Anterior cingulate cortex (tissue), 58 donors: ENCODE data around the gene SHANK3.
A peak's percentile ranks its signal among the peaks of the same experiment; 100 is the strongest.
"Not testable (repeated sequence)": the region's sequence is repeated elsewhere in the genome, so short reads cannot be mapped to it uniquely, and the experiment has no call there.

Source experiments
- DNase-seq, 58 donors: peaks; one replicate each; lab custom pipeline; 2025; lab: John Stamatoyannopoulos, UW

Gene SHANK3

DNA sequence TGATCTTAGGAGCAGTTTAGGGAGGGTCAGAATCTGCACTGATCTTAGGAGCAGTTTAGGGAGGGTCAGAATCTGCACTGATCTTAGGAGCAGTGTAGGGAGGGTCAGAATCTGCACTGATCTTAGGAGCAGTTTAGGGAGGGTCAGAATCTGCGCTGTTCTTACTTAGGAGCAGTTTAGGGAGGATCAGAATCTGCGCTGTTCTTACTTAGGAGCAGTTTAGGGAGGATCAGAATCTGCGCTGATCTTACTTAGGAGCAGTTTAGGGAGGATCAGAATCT is 28.9 kb upstream of the SHANK3 start:
- DNase-seq = not testable (repeated sequence)

DNA sequence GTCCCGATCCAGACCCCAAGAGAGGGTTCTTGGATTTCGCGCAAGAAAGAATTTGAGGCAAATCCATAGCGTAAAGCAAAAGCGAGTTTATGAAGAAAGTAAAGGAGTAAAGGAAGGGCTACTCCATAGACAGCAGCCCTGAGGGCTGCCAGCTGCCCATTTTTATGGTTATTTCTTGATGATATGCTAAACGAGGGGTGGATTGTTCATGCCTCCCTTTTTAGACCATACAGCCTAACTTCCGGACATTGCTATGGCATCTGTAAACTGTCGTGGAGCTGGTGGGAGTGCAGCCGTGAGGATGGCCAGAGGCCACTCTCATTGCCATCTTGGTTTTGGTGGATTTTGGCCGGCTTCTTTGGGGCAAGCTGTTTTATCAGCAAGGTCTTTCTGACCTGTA is 19.4 kb upstream of the SHANK3 start:
- DNase-seq = no peak

- not testable (repeated sequence) for DNase-seq
Measured at GRCh38 chr22:50654664-50655063, 18.0 kb upstream of the SHANK3 start.

GRCh38 chr22:50656122-50657070 is 16.2 kb upstream of the SHANK3 start:
- DNase-seq = no peak

DNA sequence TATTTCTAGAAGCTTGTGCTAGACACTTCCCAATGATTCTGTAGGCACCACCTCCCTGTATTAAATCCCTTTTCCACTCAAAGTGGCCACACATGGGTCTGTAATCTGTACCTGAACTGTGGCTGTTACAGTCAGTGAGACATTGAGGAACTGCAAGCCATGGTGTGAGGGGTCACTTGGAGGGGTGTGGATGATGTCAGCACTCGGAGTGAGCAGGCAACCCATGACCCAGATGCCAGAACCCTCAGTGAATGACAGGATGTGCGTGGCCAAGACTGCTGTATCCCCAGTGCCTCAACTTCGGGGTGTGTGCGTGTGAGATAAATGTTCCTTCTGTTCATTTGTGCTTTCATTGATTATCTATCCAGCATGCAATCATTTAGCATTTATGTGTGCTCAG is 14.7 kb upstream of the SHANK3 start:
- DNase-seq = no peak

DNA sequence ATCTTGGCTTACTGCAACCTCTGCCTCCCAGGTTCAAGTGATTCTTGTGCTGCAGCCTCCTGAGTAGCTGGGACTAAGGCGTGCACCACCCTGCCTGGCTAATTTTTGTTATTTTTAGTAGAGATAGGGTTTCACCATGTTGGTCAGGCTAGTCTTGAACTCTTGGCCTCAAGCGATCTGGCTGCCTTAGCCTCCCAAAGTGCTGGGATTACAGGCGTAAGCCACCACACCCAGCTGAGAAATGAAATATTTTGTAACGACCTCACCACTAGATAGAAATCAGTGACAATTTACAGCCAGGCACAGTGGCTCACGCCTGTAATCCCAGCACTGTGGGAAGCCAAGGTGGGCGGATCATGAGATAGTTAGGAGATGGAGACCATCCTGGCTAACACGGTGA is 12.9 kb upstream of the SHANK3 start:
- DNase-seq = not testable (repeated sequence)

- DNase-seq = no peak
Measured at GRCh38 chr22:50660306-50660705, 12.3 kb upstream of the SHANK3 start.

DNA sequence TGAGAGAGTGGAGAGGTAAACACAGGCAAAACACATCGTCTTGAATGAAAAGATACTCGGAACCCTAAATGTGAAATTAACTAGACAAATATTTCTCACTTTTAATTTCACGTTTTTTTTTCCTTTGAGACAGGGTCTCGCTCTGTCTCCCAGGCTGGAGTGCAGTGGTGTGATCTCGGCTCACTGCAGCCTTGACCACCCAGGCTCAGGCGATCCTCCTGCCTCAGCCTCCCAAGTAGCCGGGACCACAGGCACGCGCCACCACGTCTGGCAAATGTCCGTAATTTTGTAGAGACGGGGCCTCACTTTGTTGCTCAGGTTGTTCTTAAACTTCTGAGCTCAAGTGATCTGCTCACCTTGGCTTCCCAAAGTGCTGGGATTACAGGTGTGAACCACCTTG is 7.4 kb upstream of the SHANK3 start:
- no peak for DNase-seq

GRCh38 chr22:50665738-50666137 is 6.9 kb upstream of the SHANK3 start:
- no peak for DNase-seq

DNA sequence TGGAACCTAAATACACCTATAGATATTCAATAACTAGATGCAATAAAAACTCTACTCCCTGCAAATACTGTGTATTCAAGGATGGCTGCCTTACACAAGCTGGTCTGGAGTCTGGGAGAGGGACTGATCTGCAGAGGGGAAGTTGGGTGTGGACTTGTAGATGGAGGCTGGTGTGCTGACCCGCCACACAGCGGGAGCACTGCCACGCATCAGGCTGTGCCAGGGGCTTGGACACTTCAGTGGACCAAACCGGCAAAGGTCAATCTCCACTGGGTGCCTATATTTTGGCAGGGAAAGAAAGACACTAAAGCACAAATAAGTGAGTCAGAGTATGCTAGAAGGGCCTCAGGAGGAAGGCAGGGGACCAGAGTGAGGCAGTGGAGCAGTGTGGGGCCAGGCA is 2.1 kb upstream of the SHANK3 start:
- no peak for DNase-seq

DNA sequence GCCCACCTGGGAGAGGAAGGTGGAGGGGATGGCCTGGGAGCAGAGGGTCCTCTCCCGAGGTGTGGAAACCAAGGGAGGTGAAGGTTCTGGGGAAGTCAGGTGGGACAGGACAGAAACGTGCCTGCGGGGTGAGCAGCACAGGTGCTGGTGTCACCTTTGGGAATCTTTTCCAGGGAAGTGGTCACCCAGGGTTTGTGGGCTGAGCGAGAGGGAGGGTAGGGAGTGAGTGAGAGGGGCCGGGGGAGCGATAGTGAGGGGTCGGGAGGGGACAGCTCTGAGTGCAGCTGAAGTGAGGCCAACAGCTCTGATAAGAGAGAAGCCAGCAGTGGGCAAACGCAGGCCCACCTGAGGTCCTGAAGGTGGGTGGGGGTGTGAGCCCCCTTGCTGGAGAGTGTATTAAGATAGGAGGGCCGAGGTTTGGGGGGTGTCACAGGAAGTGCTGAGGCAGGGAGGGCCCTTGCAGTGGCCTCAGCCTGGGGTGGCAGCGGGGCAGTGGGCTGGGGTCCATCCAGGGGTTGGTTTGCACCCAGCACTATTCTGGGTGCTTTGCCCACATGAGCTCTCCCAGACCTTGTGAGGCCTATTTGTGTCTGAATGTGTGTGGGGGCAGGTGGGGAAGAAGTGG is 1.6 kb upstream of the SHANK3 start:
- DNase-seq = no peak

GRCh38 chr22:50671641-50672040 is 982 bp upstream of the SHANK3 start:
- peak in 4 of 58 donors; percentile 9 to 47 (median 36) for DNase-seq

DNA sequence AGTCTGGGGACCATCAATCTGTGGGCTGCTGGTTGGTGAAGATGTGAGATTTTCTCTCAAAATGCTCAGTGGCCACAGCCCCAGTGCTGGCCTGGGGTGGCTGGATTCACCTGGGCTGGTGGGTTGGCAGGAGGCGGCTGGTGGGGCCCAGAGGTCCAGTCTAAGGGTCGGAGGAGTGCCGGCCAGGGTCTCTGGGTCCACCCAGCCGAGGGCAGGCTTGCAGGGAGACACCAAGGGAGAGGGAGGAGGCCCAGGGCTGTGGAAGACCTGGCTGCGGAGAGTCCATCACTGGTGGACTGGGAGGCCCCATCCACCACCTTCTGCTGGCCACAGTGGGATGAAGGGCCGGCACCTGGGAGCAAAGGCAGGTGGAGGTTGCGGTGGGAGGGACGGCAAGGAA is 582 bp upstream of the SHANK3 start:
- no peak for DNase-seq

DNA sequence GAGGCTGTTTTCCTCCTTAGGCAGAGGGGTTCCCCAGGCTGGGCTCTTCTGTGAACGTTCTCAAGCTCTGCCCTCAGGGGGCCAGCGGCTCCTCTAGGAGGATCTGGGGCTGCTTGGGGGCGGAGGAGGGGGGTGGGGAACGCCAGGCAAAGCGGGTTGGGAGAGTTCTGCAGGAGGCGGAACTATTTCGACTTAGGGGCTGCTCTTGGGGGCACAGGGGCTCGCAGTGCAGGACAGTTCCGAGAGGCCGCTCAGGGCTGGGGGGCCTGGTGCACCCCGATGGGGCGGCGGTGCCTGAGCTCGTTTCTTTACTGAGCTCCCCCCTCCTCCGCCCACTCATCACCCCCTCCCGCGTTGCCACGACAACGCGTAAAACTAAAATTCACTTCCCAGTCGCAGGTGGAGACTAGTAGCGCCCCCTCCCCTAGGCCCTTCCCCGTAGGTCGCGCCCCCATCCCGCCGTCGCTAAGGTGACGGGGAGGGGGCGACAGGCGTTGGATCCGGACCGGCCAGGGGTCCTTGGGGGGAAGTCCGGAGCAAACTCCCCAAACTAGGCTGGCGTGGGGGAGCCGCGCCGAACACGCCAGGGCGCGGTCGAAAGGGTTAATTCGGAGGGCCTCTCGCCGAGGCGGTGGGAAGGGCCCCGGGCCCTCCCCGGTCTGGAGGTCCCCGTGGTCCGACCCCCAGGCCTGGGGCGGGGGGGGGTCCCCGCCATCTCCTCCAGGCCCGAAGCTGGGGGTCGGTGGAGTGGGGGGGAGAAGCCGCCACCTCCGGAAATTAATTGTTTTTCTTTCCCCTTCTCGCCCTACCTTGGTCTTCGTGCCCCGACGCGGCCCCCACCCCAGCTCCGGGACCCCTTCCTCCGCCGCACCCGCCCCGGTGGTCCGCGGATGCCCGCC is 857 bp downstream of the SHANK3 start:
- peak in 5 of 58 donors; percentile 29 to 54 (median 40) for DNase-seq

- DNase-seq = no peak
Measured at GRCh38 chr22:50674130-50674500, 1.5 kb downstream of the SHANK3 start.

DNA sequence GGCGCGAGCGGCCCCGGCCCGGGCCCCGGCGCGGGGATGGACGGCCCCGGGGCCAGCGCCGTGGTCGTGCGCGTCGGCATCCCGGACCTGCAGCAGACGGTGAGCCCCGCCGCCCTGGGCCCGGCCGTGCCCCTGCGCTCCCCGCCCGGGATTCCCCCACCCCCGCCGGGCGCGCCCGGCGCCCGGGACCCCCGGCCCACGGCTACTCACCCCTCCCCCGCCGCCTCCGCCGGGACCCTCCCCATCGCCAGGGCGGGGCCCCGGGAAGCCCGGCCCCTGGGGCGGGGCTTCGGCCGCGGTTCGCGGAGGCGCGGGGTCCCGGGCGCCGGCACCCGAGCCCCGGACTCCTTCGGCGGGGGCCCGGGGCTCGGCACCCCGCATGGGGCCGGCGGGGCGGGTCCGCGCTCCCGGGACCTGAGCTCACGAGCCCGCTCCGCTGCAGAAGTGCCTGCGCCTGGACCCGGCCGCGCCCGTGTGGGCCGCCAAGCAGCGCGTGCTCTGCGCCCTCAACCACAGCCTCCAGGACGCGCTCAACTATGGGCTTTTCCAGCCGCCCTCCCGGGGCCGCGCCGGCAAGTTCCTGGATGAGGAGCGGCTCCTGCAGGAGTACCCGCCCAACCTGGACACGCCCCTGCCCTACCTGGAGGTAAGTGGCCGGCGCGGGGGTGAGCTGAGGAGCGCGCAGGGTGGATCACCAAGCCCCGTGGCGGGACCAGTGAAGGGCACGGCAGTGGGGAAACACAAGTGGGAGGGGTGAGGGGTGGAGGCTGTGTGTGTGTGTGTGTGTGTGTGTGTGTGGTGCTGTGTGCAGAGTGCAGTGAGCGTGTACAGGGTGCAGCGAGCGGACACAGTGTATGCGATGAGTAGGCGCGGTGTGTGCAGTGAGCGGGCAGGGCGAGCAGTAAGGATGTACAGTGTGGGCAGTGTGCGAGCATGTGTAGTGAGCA is 2.3 kb downstream of the SHANK3 start:
- no peak for DNase-seq

- DNase-seq = no peak
Measured at GRCh38 chr22:50675553-50676179, 3.0 kb downstream of the SHANK3 start.

- DNase-seq = no peak
Measured at GRCh38 chr22:50676180-50676636, 3.6 kb downstream of the SHANK3 start.
